RKO (cell line): ENCODE data around the gene ZNF593OS.

Experiments used
- DNase-seq: peaks from one replicate; pipeline ENCODE4 v3.0.0-alpha.2; 2016; ENCODE audit warnings: low spot score

Gene ZNF593OS

GRCh38 chr1:26171084-26172072 is at the start of gene ZNF593OS:
Gene ZNF593OS (minus strand): TSS chr1:26171832. CDS start chr1:26171661, 171 bp downstream.
- no peak for DNase-seq

- no peak for DNase-seq
Observed at GRCh38 chr1:26221094-26221493, 49.5 kb upstream of the ZNF593OS start.

DNA sequence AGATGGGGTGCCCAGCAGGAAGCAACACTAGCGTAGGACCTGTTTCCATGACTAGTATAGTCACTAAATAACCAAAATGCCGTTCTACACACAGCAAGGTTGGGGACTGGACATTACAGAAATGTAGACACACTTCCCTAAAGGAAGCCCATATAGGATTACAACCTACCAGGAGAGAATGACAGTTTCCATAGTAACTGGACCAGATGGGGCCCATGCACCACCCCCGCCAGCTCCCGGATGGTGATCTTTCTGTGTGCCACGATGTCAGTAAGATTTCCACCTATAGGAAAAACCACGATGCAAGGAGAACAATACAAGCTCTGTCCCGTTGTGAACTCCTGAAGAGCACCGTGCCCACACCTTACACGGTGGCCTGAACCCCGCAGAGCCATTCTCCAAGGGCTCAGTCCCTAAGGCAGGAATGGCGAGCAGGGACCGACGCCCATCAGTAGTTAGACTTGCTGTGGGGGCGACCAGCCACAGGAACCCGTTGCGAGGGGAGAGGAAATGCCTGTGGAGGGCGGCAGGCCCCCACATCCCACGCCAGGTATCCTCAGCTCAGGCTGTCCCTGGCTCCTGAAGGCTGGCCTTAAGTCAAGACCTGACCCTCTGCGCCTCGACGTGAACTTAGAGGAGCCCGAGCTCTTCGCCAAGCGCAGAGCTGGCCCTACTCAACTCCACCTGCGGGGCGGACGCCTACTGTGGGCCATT is 48.7 kb upstream of the ZNF593OS start:
- no peak for DNase-seq

- no peak for DNase-seq
Observed at GRCh38 chr1:26218906-26219494, 47.4 kb upstream of the ZNF593OS start.

DNA sequence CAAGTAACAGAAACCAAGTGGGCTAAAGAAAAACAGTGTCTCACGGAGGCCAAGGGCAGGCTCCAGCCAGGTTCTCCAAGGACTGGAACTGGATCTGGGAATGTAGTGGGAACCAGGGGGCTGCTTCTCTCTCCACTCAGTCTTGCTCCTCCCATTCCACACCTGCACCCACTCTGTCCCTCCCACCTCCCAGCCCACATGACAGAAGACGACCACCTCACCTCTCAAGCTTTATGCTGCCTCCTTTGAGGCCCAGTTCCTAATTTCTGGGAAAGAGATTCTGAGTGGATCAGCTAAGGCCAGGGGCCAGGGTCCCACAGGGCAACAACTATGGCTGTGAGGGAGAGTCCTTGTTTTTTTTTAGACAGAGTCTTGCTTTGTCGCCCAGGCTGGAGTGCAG is 43.6 kb upstream of the ZNF593OS start:
- no peak for DNase-seq

DNA sequence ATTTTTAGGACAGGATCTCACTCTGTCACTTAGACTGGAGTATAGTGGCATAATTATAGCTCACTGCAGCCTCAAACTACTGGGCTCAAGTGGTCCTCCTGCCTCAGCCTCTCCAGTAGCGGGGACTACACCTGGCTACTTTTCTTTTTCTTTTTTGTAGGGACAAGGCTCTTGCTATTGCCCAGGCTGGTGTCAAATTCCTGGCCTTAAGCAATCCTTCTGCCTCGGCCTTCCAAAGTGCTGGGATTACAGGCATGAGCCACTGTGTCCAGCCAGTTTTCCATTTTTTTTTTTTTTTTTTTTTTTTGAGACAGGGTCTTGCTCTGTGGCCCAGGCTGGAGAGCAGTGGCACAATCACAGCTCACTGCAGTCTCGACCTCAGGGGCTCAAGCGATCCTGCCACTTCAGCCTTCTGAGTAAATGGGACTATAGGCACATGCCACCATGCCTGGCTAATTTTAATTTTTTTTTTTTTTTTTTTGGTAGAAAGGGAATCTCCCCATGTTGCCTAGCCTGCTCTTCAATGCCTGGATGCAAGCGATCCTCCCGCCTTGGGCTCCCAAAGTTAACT is 41.8 kb upstream of the ZNF593OS start:
- DNase-seq = no peak

DNA sequence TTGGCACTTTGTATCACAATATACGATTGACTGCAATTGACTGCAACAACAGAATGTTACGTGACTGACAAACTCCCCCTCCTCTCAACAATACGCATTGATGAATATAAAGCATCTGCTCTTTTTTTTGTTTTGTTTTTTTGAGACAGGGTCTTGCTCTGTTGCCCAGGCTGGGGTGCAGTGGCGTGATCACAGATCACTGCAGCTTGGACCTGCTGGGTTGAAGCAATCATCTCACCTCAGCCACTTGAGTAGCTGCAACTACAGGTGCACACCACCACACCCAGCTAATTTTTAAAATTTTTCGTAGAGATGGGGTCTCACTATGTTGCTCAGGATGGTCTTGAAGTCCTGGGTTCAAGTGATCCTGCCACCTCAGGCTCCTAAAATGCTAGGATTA is 41.1 kb upstream of the ZNF593OS start:
- no peak for DNase-seq

DNA sequence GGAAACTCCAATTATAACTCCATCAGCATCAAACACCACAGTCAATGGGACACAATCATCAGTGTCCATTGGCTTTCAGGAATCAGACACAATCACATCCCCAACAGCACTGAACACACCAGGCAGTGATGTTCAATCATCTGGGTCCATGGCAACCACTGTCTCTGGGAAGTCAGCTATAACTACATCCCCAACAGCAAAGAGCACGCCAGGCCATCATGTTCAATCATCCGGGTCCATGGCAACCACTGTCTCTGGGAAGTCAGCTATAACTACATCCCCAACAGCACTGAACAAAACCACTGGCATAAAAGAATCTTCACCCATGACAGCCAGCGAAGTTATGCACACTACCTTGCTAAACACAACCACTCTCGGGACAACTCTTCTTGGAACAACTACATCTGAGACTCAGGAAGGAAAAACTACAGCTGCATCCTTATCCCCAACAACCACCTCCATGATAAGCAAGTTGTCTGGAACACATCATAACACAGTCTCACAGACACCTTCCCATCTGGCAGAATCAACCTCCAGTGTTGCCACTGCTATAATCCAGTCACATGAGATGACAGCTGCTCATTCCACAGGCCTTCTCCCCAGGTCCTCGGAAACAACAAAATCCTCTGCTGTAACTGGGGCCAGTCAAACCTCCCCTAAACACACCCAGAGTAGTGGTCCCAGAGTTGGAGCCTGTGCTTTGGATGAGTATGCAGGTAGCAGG is 38.7 kb upstream of the ZNF593OS start:
- no peak for DNase-seq

GRCh38 chr1:26203642-26204318 is 32.1 kb upstream of the ZNF593OS start:
- DNase-seq = no peak

DNA sequence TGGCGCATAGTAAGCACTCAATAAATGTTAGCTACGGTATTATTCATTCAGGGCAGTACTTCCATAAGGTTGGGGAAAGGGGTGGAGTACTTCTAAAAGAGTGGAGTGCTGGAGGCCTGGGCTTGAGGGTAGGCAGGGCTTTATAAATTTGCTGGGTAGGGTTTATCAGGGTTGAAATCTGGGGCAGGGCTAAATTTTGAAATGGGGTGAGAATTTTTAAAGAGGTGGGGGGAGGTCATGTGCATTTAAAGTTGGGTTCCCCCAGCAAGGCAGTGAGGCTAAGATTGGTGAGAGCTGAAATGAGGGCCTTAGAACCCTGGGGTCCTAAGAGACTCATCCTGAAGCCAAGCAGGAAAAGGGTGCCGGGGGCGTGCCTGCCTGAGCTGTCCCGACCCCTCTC is 28.8 kb upstream of the ZNF593OS start:
- DNase-seq = no peak

DNA sequence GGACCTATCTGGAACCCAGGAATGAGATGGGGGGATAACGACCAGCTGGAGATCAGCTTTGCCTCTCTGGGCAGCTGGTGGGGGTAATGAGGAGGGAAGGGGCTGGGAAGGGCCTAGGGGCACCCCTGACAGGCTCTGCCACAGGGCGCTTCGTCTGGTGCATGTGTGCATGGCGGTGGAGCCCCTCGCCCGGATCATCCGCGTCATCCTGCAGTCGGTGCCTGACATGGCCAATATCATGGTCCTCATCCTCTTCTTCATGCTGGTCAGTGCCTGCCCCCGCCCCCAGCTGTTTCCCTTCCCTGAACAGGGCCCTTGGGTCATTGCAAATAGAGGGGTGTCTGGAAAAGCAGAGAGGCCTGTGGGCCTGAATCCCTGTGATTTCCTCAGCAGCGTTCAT is 26.2 kb upstream of the ZNF593OS start:
- no peak for DNase-seq

- DNase-seq = no peak
Observed at GRCh38 chr1:26197301-26197700, 25.7 kb upstream of the ZNF593OS start.

- no peak for DNase-seq
Observed at GRCh38 chr1:26195805-26196204, 24.2 kb upstream of the ZNF593OS start.

DNA sequence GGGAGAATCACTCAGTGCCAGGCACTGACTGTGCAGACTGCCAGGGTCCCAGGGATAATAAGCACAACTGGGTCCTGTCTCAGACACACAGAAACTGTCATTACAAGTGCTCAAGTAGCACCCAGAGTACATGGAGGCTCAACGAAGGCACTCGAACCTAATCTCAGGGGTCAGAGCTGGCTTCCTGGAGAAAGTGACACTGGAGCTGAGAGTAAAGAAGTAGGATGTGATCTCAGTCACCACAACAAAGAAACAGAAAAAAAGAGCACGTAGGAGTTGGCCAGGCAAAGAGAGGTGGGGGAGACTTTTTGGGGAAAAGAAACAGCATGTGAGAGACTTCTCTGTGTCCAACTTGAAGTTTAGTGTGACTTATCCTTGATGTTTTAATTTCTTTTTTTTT is 20.1 kb upstream of the ZNF593OS start:
- no peak for DNase-seq

DNA sequence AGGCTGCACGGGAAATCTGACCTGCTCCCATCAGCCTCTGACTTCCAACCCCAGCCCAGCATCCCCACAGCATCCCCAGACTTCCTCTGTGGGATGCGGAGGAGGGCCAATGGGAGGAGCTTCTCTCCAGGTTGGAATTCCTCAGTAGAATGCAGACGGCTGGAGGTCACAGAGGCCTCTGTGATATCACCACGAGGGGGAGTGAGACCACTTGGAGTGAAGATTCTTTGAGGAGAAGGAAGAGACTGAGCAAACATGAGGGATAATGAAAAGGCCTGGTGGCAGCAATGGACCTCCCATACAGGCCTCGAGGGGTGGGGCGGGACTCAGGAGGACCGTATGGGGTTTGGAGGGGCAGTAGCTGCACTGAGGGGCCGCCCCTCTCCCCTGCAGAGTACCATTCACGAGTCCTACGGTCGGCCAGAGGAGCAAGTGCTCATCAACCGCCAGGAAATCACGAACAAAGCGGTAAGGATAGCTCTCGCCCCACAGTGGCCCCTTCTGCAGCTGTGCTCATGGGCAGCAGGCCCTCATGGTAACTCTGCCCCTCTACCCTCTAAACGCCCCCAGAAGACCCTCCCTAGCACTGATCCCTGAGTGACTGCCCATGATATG is 18.8 kb upstream of the ZNF593OS start, which contains the start of gene CATSPER4:
TSS of gene CATSPER4 (plus strand) at position 230 of the 615 bp plus-strand sequence. CDS start at position 256, 26 bp downstream.
- DNase-seq = no peak

GRCh38 chr1:26189751-26190275 is 18.2 kb upstream of the ZNF593OS start:
- DNase-seq = no peak

- no peak for DNase-seq
Observed at GRCh38 chr1:26189331-26189730, 17.7 kb upstream of the ZNF593OS start.

GRCh38 chr1:26188477-26188876 is 16.8 kb upstream of the ZNF593OS start:
- no peak for DNase-seq

DNA sequence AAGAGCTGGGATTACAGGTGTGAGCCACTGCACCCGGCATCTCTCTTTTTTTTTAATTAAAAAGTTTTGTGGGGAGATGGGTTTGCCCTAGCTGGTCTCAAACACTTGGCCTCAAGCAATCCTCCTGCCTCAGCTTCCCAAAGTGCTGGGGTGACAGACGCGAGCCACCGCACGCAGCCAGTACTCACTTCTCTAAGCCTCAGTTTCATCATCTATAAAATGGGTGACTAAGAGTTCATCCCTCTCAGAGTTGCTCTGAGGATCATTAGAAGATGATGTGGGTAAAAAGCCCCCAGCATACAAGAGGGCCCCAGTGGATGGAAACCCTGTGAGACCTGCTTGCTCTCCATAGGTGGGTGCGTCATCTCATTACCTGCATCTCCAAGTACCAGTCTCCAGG is 16.2 kb upstream of the ZNF593OS start:
- DNase-seq = no peak

- no peak for DNase-seq
Observed at GRCh38 chr1:26184883-26185282, 13.3 kb upstream of the ZNF593OS start.
